ENCODE measurements around the gene RNH1.

DNA sequence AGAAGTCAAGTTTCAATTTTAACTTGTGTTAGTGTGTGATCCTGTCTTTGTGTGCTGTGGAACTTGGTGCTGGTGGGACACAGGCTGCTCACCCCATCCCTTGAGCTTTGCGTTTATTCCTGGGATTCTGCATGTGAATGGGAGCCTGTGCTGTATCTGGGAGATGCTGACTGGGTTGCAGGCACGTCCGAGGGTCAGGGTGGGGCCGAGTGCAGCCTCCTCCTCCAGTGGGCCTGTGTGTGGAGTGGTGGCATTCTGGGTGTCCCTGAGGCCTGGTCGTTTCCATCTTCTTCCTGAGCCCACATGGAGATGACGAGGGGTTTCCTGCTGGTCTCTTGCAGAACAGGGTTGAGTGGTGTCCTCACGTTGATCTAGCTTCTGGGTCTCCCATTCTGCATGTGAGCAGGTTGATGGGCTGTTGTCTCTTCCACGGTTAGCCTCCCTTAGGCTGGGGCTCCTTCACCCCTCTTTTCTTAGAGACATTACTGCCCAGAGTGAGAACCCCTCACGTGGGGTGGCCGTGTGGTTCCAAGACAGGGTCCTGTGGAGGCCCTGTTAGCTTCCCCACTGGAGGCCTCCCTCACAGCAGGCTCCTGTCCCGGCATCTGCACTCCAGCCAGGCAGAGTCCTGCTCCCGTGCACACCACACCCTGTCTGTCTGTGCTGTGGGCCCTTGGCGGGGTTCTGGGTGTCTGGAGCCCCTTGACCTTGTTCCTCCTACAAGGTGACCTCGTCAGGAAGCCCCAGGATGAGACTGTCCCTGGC, 52.1 kb downstream of the RNH1 start:
- TF ChIP-seq, protein P1, sequence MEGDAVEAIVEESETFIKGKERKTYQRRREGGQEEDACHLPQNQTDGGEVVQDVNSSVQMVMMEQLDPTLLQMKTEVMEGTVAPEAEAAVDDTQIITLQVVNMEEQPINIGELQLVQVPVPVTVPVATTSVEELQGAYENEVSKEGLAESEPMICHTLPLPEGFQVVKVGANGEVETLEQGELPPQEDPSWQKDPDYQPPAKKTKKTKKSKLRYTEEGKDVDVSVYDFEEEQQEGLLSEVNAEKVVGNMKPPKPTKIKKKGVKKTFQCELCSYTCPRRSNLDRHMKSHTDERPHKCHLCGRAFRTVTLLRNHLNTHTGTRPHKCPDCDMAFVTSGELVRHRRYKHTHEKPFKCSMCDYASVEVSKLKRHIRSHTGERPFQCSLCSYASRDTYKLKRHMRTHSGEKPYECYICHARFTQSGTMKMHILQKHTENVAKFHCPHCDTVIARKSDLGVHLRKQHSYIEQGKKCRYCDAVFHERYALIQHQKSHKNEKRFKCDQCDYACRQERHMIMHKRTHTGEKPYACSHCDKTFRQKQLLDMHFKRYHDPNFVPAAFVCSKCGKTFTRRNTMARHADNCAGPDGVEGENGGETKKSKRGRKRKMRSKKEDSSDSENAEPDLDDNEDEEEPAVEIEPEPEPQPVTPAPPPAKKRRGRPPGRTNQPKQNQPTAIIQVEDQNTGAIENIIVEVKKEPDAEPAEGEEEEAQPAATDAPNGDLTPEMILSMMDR (IDR thresholded peaks at IDR 0.05; ENCODE audit: borderline replicate concordance, extremely low read depth, low read length, poor library complexity, severe bottlenecking) = no peak
- TF ChIP-seq EZH2 (IDR thresholded peaks at IDR 0.05; ENCODE audit: borderline replicate concordance, low read depth, low read length, severe bottlenecking) = no peak

Measured in DND-41 (cell line).